ENCODE data around the gene SCG5. TPM values are rescaled to one million over a fixed set of nuclear protein-coding genes. Genes with fewer than 3 reads are reported as not detected.

The SCG5 gene
- total and polyA plus RNA-seq, 4 experiments from 2014 or later = 0.23 to 0.76 (median 0.35) TPM; not detected in 1

- POLR2A ChIA-PET (ENCODE audit: partially characterized antibody) = no interaction called here
Measured at GRCh38 chr15:32636410-32636809, 5.1 kb upstream of the SCG5 start.

GRCh38 chr15:32636908-32637567 is 4.5 kb upstream of the SCG5 start:
- H3K4me1 ChIP-seq (ENCODE audit: insufficient read depth, low read length) = no peaks in the 10 kb centered on the region
- peak overlapping the region in 1 of 7 donors; percentile 25 for H3K27ac Mint-ChIP-seq
- intact Hi-C loops (cut with micrococcal nuclease) = no loop called here
- H3K27ac ChIP-seq (ENCODE audit: low read depth, low read length) = no peak overlapping the region
- H3K27me3 Mint-ChIP-seq = no peaks in the 10 kb centered on the region
- DNase-seq = no peak
- H3K4me3 Mint-ChIP-seq = no peak overlapping the region
- no peaks in the 10 kb centered on the region for H3K27me3 ChIP-seq (ENCODE audit: insufficient read depth, low read length)
- CTCF ChIA-PET (ENCODE audit: partially characterized antibody) = interaction anchor here (1.2 kb wide), 1 partner anchor 25 kb away, joined by 3 read pairs; no protein-coding TSS in a partner anchor
- no peaks in the 10 kb centered on the region for H3K9me3 Mint-ChIP-seq
- peaks cover 8 to 18% of the 10 kb centered on the region in 2 donors for H3K36me3 Mint-ChIP-seq
- H3K4me3 ChIP-seq (ENCODE audit: low read length in 2 of 2) = no peak overlapping the region
- no peaks in the 10 kb centered on the region for H3K9me3 ChIP-seq (ENCODE audit: control insufficient read depth in 1 of 2, low read length in 2 of 2)
- peaks cover 10% of the 10 kb centered on the region for H3K36me3 ChIP-seq (ENCODE audit: insufficient read depth, low read length)
- no peaks in the 10 kb centered on the region for H3K4me1 Mint-ChIP-seq
- POLR2A ChIA-PET (ENCODE audit: partially characterized antibody) = no interaction called here

More at GRCh38 chr15:32636410-32636809, 5.1 kb upstream of the SCG5 start:
- Histone ChIP-seq H3K9me3 (ENCODE audit: control insufficient read depth in 1 of 2, low read length in 2 of 2) (no peaks in the 10 kb centered on the region), H3K27ac (ENCODE audit: low read depth, low read length) (no peak overlapping the region), H3K4me1 (ENCODE audit: insufficient read depth, low read length) (no peaks in the 10 kb centered on the region), H3K4me3 (ENCODE audit: low read length in 2 of 2) (no peak overlapping the region), H3K27me3 (ENCODE audit: insufficient read depth, low read length) (no peaks in the 10 kb centered on the region), H3K36me3 (ENCODE audit: insufficient read depth, low read length) (peaks cover 10% of the 10 kb centered on the region)
- no peaks in the 10 kb centered on the region for H3K9me3 Mint-ChIP-seq
- H3K27me3 Mint-ChIP-seq = no peaks in the 10 kb centered on the region
- no peak overlapping the region for H3K4me3 Mint-ChIP-seq
- intact Hi-C loops (cut with micrococcal nuclease) = no loop called here
- CTCF ChIA-PET (ENCODE audit: partially characterized antibody) = interaction anchor here (1.2 kb wide), 1 partner anchor 26 kb away, joined by 3 read pairs; no protein-coding TSS in a partner anchor
- H3K36me3 Mint-ChIP-seq = peaks cover 8 to 18% of the 10 kb centered on the region in 2 donors
- DNase-seq = no peak
- H3K4me1 Mint-ChIP-seq = no peaks in the 10 kb centered on the region
- H3K27ac Mint-ChIP-seq = peak overlapping the region in 1 of 7 donors; percentile 17

- no peak overlapping the region for H3K27ac Mint-ChIP-seq
- no peaks in the 10 kb centered on the region for H3K9me3 Mint-ChIP-seq
- H3K27me3 Mint-ChIP-seq = no peaks in the 10 kb centered on the region
- peaks cover 10% of the 10 kb centered on the region for H3K36me3 ChIP-seq (ENCODE audit: insufficient read depth, low read length)
- H3K36me3 Mint-ChIP-seq = peaks cover 8 to 18% of the 10 kb centered on the region in 2 donors
- ChIA-PET POLR2A (ENCODE audit: partially characterized antibody) (no interaction called here), CTCF (ENCODE audit: partially characterized antibody) (no interaction called here)
- H3K4me3 Mint-ChIP-seq = no peak overlapping the region
- no peaks in the 10 kb centered on the region for H3K4me1 ChIP-seq (ENCODE audit: insufficient read depth, low read length)
- H3K9me3 ChIP-seq (ENCODE audit: control insufficient read depth in 1 of 2, low read length in 2 of 2) = no peaks in the 10 kb centered on the region
- intact Hi-C loops (cut with micrococcal nuclease) = no loop called here
- H3K27ac ChIP-seq (ENCODE audit: low read depth, low read length) = no peak overlapping the region
- H3K4me1 Mint-ChIP-seq = no peaks in the 10 kb centered on the region
- H3K27me3 ChIP-seq (ENCODE audit: insufficient read depth, low read length) = no peaks in the 10 kb centered on the region
- H3K4me3 ChIP-seq (ENCODE audit: low read length in 2 of 2) = no peak overlapping the region
- no peak for DNase-seq
Measured at GRCh38 chr15:32637704-32638103, 3.8 kb upstream of the SCG5 start.

GRCh38 chr15:32642667-32643435 is 1.3 kb downstream of the SCG5 start:
- Histone ChIP-seq H3K27me3 (ENCODE audit: insufficient read depth, low read length) (no peaks in the 10 kb centered on the region), H3K4me1 (ENCODE audit: insufficient read depth, low read length) (no peaks in the 10 kb centered on the region), H3K27ac (ENCODE audit: low read depth, low read length) (no peak overlapping the region), H3K36me3 (ENCODE audit: insufficient read depth, low read length) (no peaks in the 10 kb centered on the region), H3K9me3 (ENCODE audit: control insufficient read depth in 1 of 2, low read length in 2 of 2) (no peaks in the 10 kb centered on the region), H3K4me3 (ENCODE audit: low read length in 2 of 2) (no peak overlapping the region)
- no peaks in the 10 kb centered on the region for H3K9me3 Mint-ChIP-seq
- no peaks in the 10 kb centered on the region for H3K36me3 Mint-ChIP-seq
- H3K27me3 Mint-ChIP-seq = no peaks in the 10 kb centered on the region
- intact Hi-C loops (cut with micrococcal nuclease) = no loop called here
- no peak overlapping the region for H3K4me3 Mint-ChIP-seq
- CTCF ChIA-PET (ENCODE audit: partially characterized antibody) = interaction anchor here (1.5 kb wide), 1 partner anchor 19 kb away, joined by 6 read pairs; no protein-coding TSS in a partner anchor
- no peak for DNase-seq
- H3K4me1 Mint-ChIP-seq = no peaks in the 10 kb centered on the region
- POLR2A ChIA-PET (ENCODE audit: partially characterized antibody) = no interaction called here
- H3K27ac Mint-ChIP-seq = no peak overlapping the region

GRCh38 chr15:32643907-32644445 is 2.5 kb downstream of the SCG5 start:
- no peak overlapping the region for H3K4me3 ChIP-seq (ENCODE audit: low read length in 2 of 2)
- no peaks in the 10 kb centered on the region for H3K4me1 Mint-ChIP-seq
- no peak for DNase-seq
- H3K4me3 Mint-ChIP-seq = no peak overlapping the region
- H3K36me3 Mint-ChIP-seq = no peaks in the 10 kb centered on the region
- no peaks in the 10 kb centered on the region for H3K36me3 ChIP-seq (ENCODE audit: insufficient read depth, low read length)
- no peaks in the 10 kb centered on the region for H3K9me3 Mint-ChIP-seq
- no peaks in the 10 kb centered on the region for H3K9me3 ChIP-seq (ENCODE audit: control insufficient read depth in 1 of 2, low read length in 2 of 2)
- CTCF ChIA-PET (ENCODE audit: partially characterized antibody) = interaction anchor here (0.6 to 1.3 kb wide), 3 partner anchors 12 to 749 kb away, joined by 3 to 6 read pairs (median 4); no protein-coding TSS in a partner anchor
- no peak overlapping the region for H3K27ac ChIP-seq (ENCODE audit: low read depth, low read length)
- intact Hi-C loops (cut with micrococcal nuclease) = no loop called here
- POLR2A ChIA-PET (ENCODE audit: partially characterized antibody) = no interaction called here
- no peak overlapping the region for H3K27ac Mint-ChIP-seq
- no peaks in the 10 kb centered on the region for H3K27me3 ChIP-seq (ENCODE audit: insufficient read depth, low read length)
- H3K4me1 ChIP-seq (ENCODE audit: insufficient read depth, low read length) = no peaks in the 10 kb centered on the region
- H3K27me3 Mint-ChIP-seq = no peaks in the 10 kb centered on the region

GRCh38 chr15:32646291-32646690 is 4.8 kb downstream of the SCG5 start:
- Histone ChIP-seq H3K9me3 (ENCODE audit: control insufficient read depth in 1 of 2, low read length in 2 of 2) (no peaks in the 10 kb centered on the region), H3K4me1 (ENCODE audit: insufficient read depth, low read length) (no peaks in the 10 kb centered on the region), H3K27ac (ENCODE audit: low read depth, low read length) (no peak overlapping the region), H3K36me3 (ENCODE audit: insufficient read depth, low read length) (no peaks in the 10 kb centered on the region), H3K4me3 (ENCODE audit: low read length in 2 of 2) (no peak overlapping the region), H3K27me3 (ENCODE audit: insufficient read depth, low read length) (no peaks in the 10 kb centered on the region)
- H3K9me3 Mint-ChIP-seq = no peaks in the 10 kb centered on the region
- H3K27ac Mint-ChIP-seq = no peak overlapping the region
- no peaks in the 10 kb centered on the region for H3K4me1 Mint-ChIP-seq
- intact Hi-C loops (cut with micrococcal nuclease) = no loop called here
- CTCF ChIA-PET (ENCODE audit: partially characterized antibody) = interaction anchor here (0.8 to 1.4 kb wide), 3 partner anchors 10 to 18 kb away, joined by 3 to 4 read pairs (median 4); no protein-coding TSS in a partner anchor
- H3K36me3 Mint-ChIP-seq = no peaks in the 10 kb centered on the region
- H3K27me3 Mint-ChIP-seq = no peaks in the 10 kb centered on the region
- H3K4me3 Mint-ChIP-seq = no peak overlapping the region
- no peak for DNase-seq
- POLR2A ChIA-PET (ENCODE audit: partially characterized antibody) = no interaction called here

- Mint-ChIP-seq H3K4me3 (no peak overlapping the region), H3K27ac (no peak overlapping the region), H3K27me3 (no peaks in the 10 kb centered on the region), H3K4me1 (no peaks in the 10 kb centered on the region), H3K36me3 (no peaks in the 10 kb centered on the region), H3K9me3 (no peaks in the 10 kb centered on the region)
- no peaks in the 10 kb centered on the region for H3K4me1 ChIP-seq (ENCODE audit: insufficient read depth, low read length)
- no peaks in the 10 kb centered on the region for H3K36me3 ChIP-seq (ENCODE audit: insufficient read depth, low read length)
- ChIA-PET POLR2A (ENCODE audit: partially characterized antibody) (no interaction called here), CTCF (ENCODE audit: partially characterized antibody) (interaction anchor here (1.1 to 5.4 kb wide), 3 partner anchors 11 to 32 kb away, joined by 3 to 71 read pairs (median 10); no protein-coding TSS in a partner anchor)
- no peaks in the 10 kb centered on the region for H3K27me3 ChIP-seq (ENCODE audit: insufficient read depth, low read length)
- H3K27ac ChIP-seq (ENCODE audit: low read depth, low read length) = no peak overlapping the region
- DNase-seq = no peak
- no peak overlapping the region for H3K4me3 ChIP-seq (ENCODE audit: low read length in 2 of 2)
- intact Hi-C loops (cut with micrococcal nuclease) = no loop called here
- no peaks in the 10 kb centered on the region for H3K9me3 ChIP-seq (ENCODE audit: control insufficient read depth in 1 of 2, low read length in 2 of 2)
Measured at GRCh38 chr15:32649342-32649741, 7.8 kb downstream of the SCG5 start.
